ENCODE measurements around the gene SLC22A7. TPM values are rescaled to one million over a fixed set of nuclear protein-coding genes. Genes with fewer than 3 reads are reported as not detected.

SLC22A7 gene
- total RNA-seq, 1 donor from 2014 or later: not detected

DNA sequence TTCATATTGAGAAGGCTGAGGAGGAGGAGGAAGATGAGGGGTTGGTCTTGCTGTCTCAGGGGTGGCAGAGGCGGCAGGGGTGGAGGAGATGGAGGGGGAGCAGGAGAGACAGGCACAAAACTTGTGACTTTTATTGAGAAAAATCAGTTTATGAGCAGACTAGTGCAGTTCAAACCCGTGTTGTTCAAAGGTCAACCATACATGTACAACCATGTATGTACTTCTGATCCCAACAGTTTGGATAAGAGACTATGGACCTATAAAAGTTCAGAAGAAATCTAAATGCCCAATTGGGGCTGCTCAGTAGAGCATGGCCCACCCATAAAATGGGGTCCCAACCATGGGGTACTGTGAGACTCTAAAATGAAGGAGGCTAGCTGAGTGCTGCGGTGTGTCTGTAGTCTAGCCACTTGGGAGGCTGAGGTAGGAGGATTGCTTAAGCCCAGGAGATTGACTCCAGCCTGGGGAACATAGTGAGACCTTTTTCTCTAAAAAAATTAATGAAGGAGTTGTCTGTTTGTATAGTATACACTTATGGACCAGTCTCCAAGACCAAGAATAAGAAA, 7.6 kb upstream of the SLC22A7 start:
- Histone ChIP-seq H3K4me1 (no peaks in the 10 kb centered on the region), H3K4me2 (no peak overlapping the region), H3K27me3 (peaks cover 7% of the 10 kb centered on the region), H3K79me2 (ENCODE audit: low read depth) (no peaks in the 10 kb centered on the region), H4K20me1 (ENCODE audit: low read depth) (no peaks in the 10 kb centered on the region), H3K27ac (no peak overlapping the region), H2AFZ (replicated peaks) (no peak overlapping the region), H3K9me3 (ENCODE audit: low read depth) (no peaks in the 10 kb centered on the region), H3K9ac (no peak overlapping the region), H3F3A (ENCODE audit: low read depth) (no peaks in the 10 kb centered on the region), H3K36me3 (no peaks in the 10 kb centered on the region), H3K4me3 (no peak overlapping the region)
- TF ChIP-seq, protein P1, sequence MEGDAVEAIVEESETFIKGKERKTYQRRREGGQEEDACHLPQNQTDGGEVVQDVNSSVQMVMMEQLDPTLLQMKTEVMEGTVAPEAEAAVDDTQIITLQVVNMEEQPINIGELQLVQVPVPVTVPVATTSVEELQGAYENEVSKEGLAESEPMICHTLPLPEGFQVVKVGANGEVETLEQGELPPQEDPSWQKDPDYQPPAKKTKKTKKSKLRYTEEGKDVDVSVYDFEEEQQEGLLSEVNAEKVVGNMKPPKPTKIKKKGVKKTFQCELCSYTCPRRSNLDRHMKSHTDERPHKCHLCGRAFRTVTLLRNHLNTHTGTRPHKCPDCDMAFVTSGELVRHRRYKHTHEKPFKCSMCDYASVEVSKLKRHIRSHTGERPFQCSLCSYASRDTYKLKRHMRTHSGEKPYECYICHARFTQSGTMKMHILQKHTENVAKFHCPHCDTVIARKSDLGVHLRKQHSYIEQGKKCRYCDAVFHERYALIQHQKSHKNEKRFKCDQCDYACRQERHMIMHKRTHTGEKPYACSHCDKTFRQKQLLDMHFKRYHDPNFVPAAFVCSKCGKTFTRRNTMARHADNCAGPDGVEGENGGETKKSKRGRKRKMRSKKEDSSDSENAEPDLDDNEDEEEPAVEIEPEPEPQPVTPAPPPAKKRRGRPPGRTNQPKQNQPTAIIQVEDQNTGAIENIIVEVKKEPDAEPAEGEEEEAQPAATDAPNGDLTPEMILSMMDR (IDR thresholded peaks at IDR 0.05): no peak
- TF ChIP-seq EZH2phosphoT487 (IDR thresholded peaks at IDR 0.05) (no peak), EZH2 (IDR thresholded peaks at IDR 0.05) (no peak)
- Mint-ChIP-seq H3K4me1 (peaks cover 6% of the 10 kb centered on the region), H3K27me3 (ENCODE audit: insufficient read depth, low read depth) (peaks cover 2% of the 10 kb centered on the region), H3K9me3 (no peaks in the 10 kb centered on the region), H3K27ac (no peak overlapping the region), H3K36me3 (no peaks in the 10 kb centered on the region), H3K4me3 (no peak overlapping the region)
- DNase-seq (ENCODE audit: low spot score): no peak

DNA sequence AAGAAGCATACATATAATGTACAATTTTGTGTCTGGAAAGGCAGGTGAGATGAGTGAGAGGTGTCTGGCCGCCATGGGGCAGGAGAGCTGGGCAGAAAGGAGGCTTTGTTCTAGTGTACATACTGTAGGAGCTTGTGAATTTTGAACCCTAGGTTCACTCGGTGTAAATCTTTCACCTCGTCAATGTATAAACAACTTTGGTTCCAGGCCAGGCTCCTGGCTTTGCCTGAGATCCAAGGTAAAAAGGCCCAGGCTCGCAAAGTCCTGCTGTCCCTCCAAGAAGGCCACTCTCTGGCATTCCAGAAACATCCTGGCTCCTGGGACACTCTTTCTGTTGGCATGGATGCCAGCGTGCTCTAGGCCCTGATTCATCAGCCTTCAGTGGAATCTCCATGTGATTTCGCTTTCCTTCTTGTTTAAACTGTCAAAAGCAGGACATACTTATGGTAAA, 7.1 kb upstream of the SLC22A7 start:
- H3K9me3 Mint-ChIP-seq: no peaks in the 10 kb centered on the region
- Histone ChIP-seq H3F3A (ENCODE audit: low read depth) (no peaks in the 10 kb centered on the region), H3K36me3 (no peaks in the 10 kb centered on the region), H3K4me2 (no peak overlapping the region), H3K27me3 (peaks cover 2% of the 10 kb centered on the region), H2AFZ (replicated peaks) (no peak overlapping the region), H3K79me2 (ENCODE audit: low read depth) (no peaks in the 10 kb centered on the region), H4K20me1 (ENCODE audit: low read depth) (no peaks in the 10 kb centered on the region), H3K9me3 (ENCODE audit: low read depth) (no peaks in the 10 kb centered on the region), H3K27ac (no peak overlapping the region), H3K9ac (no peak overlapping the region), H3K4me3 (no peak overlapping the region), H3K4me1 (no peaks in the 10 kb centered on the region)
- TF ChIP-seq EZH2phosphoT487 (IDR thresholded peaks at IDR 0.05) (no peak), EZH2 (IDR thresholded peaks at IDR 0.05) (no peak)
- TF ChIP-seq, protein P1 (IDR thresholded peaks at IDR 0.05): no peak
- no peak overlapping the region for H3K27ac Mint-ChIP-seq
- H3K27me3 Mint-ChIP-seq (ENCODE audit: insufficient read depth, low read depth): peaks cover 2% of the 10 kb centered on the region
- no peak for DNase-seq (ENCODE audit: low spot score)
- H3K36me3 Mint-ChIP-seq: no peaks in the 10 kb centered on the region
- peaks cover 6% of the 10 kb centered on the region for H3K4me1 Mint-ChIP-seq
- H3K4me3 Mint-ChIP-seq: no peak overlapping the region

DNA sequence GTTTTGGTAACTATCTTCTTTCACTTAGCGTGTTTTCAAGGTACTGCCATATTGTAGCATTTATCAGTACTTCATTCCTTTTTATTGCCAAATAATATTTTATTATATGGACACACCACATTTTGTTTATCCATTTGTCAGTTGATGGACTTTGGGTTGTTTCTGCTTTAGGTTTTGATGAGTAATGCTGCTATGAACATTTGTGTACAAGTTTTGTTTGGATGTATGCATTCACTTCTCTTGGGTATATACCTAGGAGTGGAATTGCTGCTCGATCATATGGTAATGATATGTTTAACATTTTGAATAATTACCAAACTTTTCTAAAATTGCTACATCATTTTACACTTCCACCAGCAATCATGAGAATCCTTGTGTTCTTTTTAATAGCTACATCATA, 6.4 kb upstream of the SLC22A7 start:
- Histone ChIP-seq H3K9me3 (ENCODE audit: low read depth) (no peaks in the 10 kb centered on the region), H3K4me2 (no peak overlapping the region), H3K79me2 (ENCODE audit: low read depth) (no peaks in the 10 kb centered on the region), H3F3A (ENCODE audit: low read depth) (no peaks in the 10 kb centered on the region), H3K27ac (no peak overlapping the region), H3K4me1 (no peaks in the 10 kb centered on the region), H3K4me3 (no peak overlapping the region), H4K20me1 (ENCODE audit: low read depth) (no peaks in the 10 kb centered on the region), H2AFZ (replicated peaks) (no peak overlapping the region), H3K36me3 (no peaks in the 10 kb centered on the region), H3K27me3 (no peaks in the 10 kb centered on the region), H3K9ac (no peak overlapping the region)
- TF ChIP-seq, protein P1 (IDR thresholded peaks at IDR 0.05): no peak
- TF ChIP-seq EZH2 (IDR thresholded peaks at IDR 0.05) (no peak), EZH2phosphoT487 (IDR thresholded peaks at IDR 0.05) (no peak)
- Mint-ChIP-seq H3K36me3 (no peaks in the 10 kb centered on the region), H3K27me3 (ENCODE audit: insufficient read depth, low read depth) (peaks cover 5% of the 10 kb centered on the region), H3K4me3 (no peak overlapping the region), H3K27ac (no peak overlapping the region), H3K4me1 (peaks cover 6% of the 10 kb centered on the region), H3K9me3 (no peaks in the 10 kb centered on the region)
- no peak for DNase-seq (ENCODE audit: low spot score)

Measured in neural progenitor cell (in vitro differentiated cells).